Thyroid gland (tissue), 4 donors: Measurements from ENCODE around the gene OBSCN.

Source experiments
- CTCF ChIP-seq, 6 experiments: fragments of 200-600 bp in 3 of 6; fragments of 450-650 bp in 3 of 6; sonication (generic) in 3 of 6; IDR thresholded peaks; one replicate each; pipeline ENCODE4 v1.5.1; 2016 to 2019; ENCODE audit warnings: antibody characterized with exemption in 6 of 6, mild to moderate bottlenecking in 2 of 6, inconsistent platforms in 1 of 6, moderate library complexity in 1 of 6
- POLR2A ChIP-seq, 2 donors: fragments of 450-650 bp; IDR thresholded peaks; one replicate each; pipeline ENCODE4 v1.6.1; 2017; ENCODE audit warnings: antibody characterized with exemption in 2 of 2, mild to moderate bottlenecking in 2 of 2, moderate library complexity in 1 of 2

GRCh38 chr1:228415221-228415620 is 207.4 kb downstream of the OBSCN start:
- TF ChIP-seq CTCF (IDR thresholded peaks at IDR 0.05) (no peak), POLR2A (IDR thresholded peaks at IDR 0.05) (no peak)
